Measurements from ENCODE around the gene AOC2.
A peak's percentile ranks its signal among the peaks of the same experiment; 100 is the strongest.

The AOC2 gene

GRCh38 chr17:42817866-42818265 lies 26.5 kb upstream of the AOC2 start:
- no peaks in the 10 kb centered on the region for H3K9me3 ChIP-seq (ENCODE audit: control insufficient read depth, insufficient read depth, low read length)
- H3K9ac ChIP-seq (ENCODE audit: low read depth, low read length), result no peak overlapping the region
- peaks cover 61% of the 10 kb centered on the region for H3K36me3 ChIP-seq (ENCODE audit: insufficient read depth, low read length)
- H3K4me1 ChIP-seq (ENCODE audit: insufficient read depth, low read length), result no peaks in the 10 kb centered on the region

GRCh38 chr17:42818379-42818778 lies 26.0 kb upstream of the AOC2 start:
- Histone ChIP-seq H3K9me3 (ENCODE audit: control insufficient read depth, insufficient read depth, low read length) (no peaks in the 10 kb centered on the region), H3K9ac (ENCODE audit: low read depth, low read length) (no peak overlapping the region), H3K36me3 (ENCODE audit: insufficient read depth, low read length) (peaks cover 61% of the 10 kb centered on the region), H3K4me1 (ENCODE audit: insufficient read depth, low read length) (no peaks in the 10 kb centered on the region)

GRCh38 chr17:42819939-42820535 lies 24.3 kb upstream of the AOC2 start:
- no peaks in the 10 kb centered on the region for H3K4me1 ChIP-seq (ENCODE audit: insufficient read depth, low read length)
- H3K36me3 ChIP-seq (ENCODE audit: insufficient read depth, low read length), result peaks cover 48% of the 10 kb centered on the region
- H3K9me3 ChIP-seq (ENCODE audit: control insufficient read depth, insufficient read depth, low read length), result no peaks in the 10 kb centered on the region
- no peak overlapping the region for H3K9ac ChIP-seq (ENCODE audit: low read depth, low read length)

- no peaks in the 10 kb centered on the region for H3K9me3 ChIP-seq (ENCODE audit: control insufficient read depth, insufficient read depth, low read length)
- H3K4me1 ChIP-seq (ENCODE audit: insufficient read depth, low read length), result no peaks in the 10 kb centered on the region
- peaks cover 38% of the 10 kb centered on the region for H3K36me3 ChIP-seq (ENCODE audit: insufficient read depth, low read length)
- H3K9ac ChIP-seq (ENCODE audit: low read depth, low read length), result no peak overlapping the region
Measured at GRCh38 chr17:42821176-42821575, 23.2 kb upstream of the AOC2 start.

GRCh38 chr17:42827472-42827871 lies 16.9 kb upstream of the AOC2 start:
- no peaks in the 10 kb centered on the region for H3K9me3 ChIP-seq (ENCODE audit: control insufficient read depth, insufficient read depth, low read length)
- H3K36me3 ChIP-seq (ENCODE audit: insufficient read depth, low read length), result no peaks in the 10 kb centered on the region
- H3K9ac ChIP-seq (ENCODE audit: low read depth, low read length), result no peak overlapping the region
- H3K4me1 ChIP-seq (ENCODE audit: insufficient read depth, low read length), result no peaks in the 10 kb centered on the region

GRCh38 chr17:42830971-42831370 lies 13.4 kb upstream of the AOC2 start:
- H3K36me3 ChIP-seq (ENCODE audit: insufficient read depth, low read length), result peaks cover 5% of the 10 kb centered on the region; the same call in 1 of the 2 replicates
- no peaks in the 10 kb centered on the region for H3K9me3 ChIP-seq (ENCODE audit: control insufficient read depth, insufficient read depth, low read length)
- H3K9ac ChIP-seq (ENCODE audit: low read depth, low read length), result no peak overlapping the region
- no peaks in the 10 kb centered on the region for H3K4me1 ChIP-seq (ENCODE audit: insufficient read depth, low read length)

- Histone ChIP-seq H3K9me3 (ENCODE audit: control insufficient read depth, insufficient read depth, low read length) (no peaks in the 10 kb centered on the region), H3K4me1 (ENCODE audit: insufficient read depth, low read length) (no peaks in the 10 kb centered on the region), H3K9ac (ENCODE audit: low read depth, low read length) (peak overlapping the region; percentile 88), H3K36me3 (ENCODE audit: insufficient read depth, low read length) (peaks cover 13% of the 10 kb centered on the region; the same call in 1 of the 2 replicates)
Measured at GRCh38 chr17:42832213-42832933, 12.0 kb upstream of the AOC2 start.

GRCh38 chr17:42832934-42833766 lies 11.2 kb upstream of the AOC2 start, which contains the start of gene PSME3:
Gene PSME3 (plus strand): TSS chr17:42833397. CDS start chr17:42833632, 235 bp downstream.
- no peaks in the 10 kb centered on the region for H3K4me1 ChIP-seq (ENCODE audit: insufficient read depth, low read length)
- no peaks in the 10 kb centered on the region for H3K9me3 ChIP-seq (ENCODE audit: control insufficient read depth, insufficient read depth, low read length)
- H3K36me3 ChIP-seq (ENCODE audit: insufficient read depth, low read length), result peaks cover 21% of the 10 kb centered on the region
- peak within 1 kb of the TSS; percentile 88 for H3K9ac ChIP-seq (ENCODE audit: low read depth, low read length)

GRCh38 chr17:42833767-42834422 lies 10.5 kb upstream of the AOC2 start:
- Histone ChIP-seq H3K4me1 (ENCODE audit: insufficient read depth, low read length) (no peaks in the 10 kb centered on the region), H3K9me3 (ENCODE audit: control insufficient read depth, insufficient read depth, low read length) (no peaks in the 10 kb centered on the region), H3K36me3 (ENCODE audit: insufficient read depth, low read length) (peaks cover 28% of the 10 kb centered on the region), H3K9ac (ENCODE audit: low read depth, low read length) (peak overlapping the region; percentile 88)

- Histone ChIP-seq H3K9me3 (ENCODE audit: control insufficient read depth, insufficient read depth, low read length) (no peaks in the 10 kb centered on the region), H3K9ac (ENCODE audit: low read depth, low read length) (no peak overlapping the region), H3K36me3 (ENCODE audit: insufficient read depth, low read length) (peaks cover 42% of the 10 kb centered on the region), H3K4me1 (ENCODE audit: insufficient read depth, low read length) (no peaks in the 10 kb centered on the region)
Measured at GRCh38 chr17:42835732-42836131, 8.6 kb upstream of the AOC2 start.

- Histone ChIP-seq H3K4me1 (ENCODE audit: insufficient read depth, low read length) (no peaks in the 10 kb centered on the region; the same call in 1 of the 2 replicates), H3K9ac (ENCODE audit: low read depth, low read length) (no peak overlapping the region), H3K9me3 (ENCODE audit: control insufficient read depth, insufficient read depth, low read length) (no peaks in the 10 kb centered on the region), H3K36me3 (ENCODE audit: insufficient read depth, low read length) (peaks cover 54% of the 10 kb centered on the region)
Measured at GRCh38 chr17:42841975-42842685, 2.2 kb upstream of the AOC2 start.

GRCh38 chr17:42843358-42843934 lies 934 bp upstream of the AOC2 start:
- no peak overlapping the region for H3K9ac ChIP-seq (ENCODE audit: low read depth, low read length)
- H3K9me3 ChIP-seq (ENCODE audit: control insufficient read depth, insufficient read depth, low read length), result no peaks in the 10 kb centered on the region
- H3K36me3 ChIP-seq (ENCODE audit: insufficient read depth, low read length), result peaks cover 42% of the 10 kb centered on the region
- no peaks in the 10 kb centered on the region; the same call in 1 of the 2 replicates for H3K4me1 ChIP-seq (ENCODE audit: insufficient read depth, low read length)

- peaks cover 29% of the 10 kb centered on the region for H3K36me3 ChIP-seq (ENCODE audit: insufficient read depth, low read length)
- H3K4me1 ChIP-seq (ENCODE audit: insufficient read depth, low read length), result no peaks in the 10 kb centered on the region; the same call in 1 of the 2 replicates
- no peak overlapping the region for H3K9ac ChIP-seq (ENCODE audit: low read depth, low read length)
- no peaks in the 10 kb centered on the region for H3K9me3 ChIP-seq (ENCODE audit: control insufficient read depth, insufficient read depth, low read length)
Measured at GRCh38 chr17:42844761-42845555, 578 bp downstream of the AOC2 start.
